A549 (cell line): ENCODE data around the gene ACVR2B.

ENCODE experiments used
- BHLHE40 ChIP-seq: IDR thresholded peaks from 2 replicates; pipeline ENCODE4 v1.6.1; 2012; ENCODE audit warnings: low read depth, low read length, inconsistent platforms
- CBX8 ChIP-seq: fragments of 200-600 bp; sonication (generic); IDR thresholded peaks from 2 replicates; pipeline ENCODE4 v1.6.1; 2016
- JUN ChIP-seq, 2 experiments: fragments of >200 bp; sonication (Bioruptor Twin); formaldehyde crosslinking; IDR thresholded peaks; 2 replicates in 1 of 2; 3 replicates in 1 of 2; pipeline ENCODE4 v1.6.1; 2016 to 2017
- POLR2A ChIP-seq: IDR thresholded peaks from 2 replicates; pipeline ENCODE4 v1.6.1; 2012; ENCODE audit warnings: mild to moderate bottlenecking, low read length
- TF ChIP-seq, protein P1 (sequence below): fragments of >200 bp; sonication (Bioruptor Twin); formaldehyde crosslinking; IDR thresholded peaks from 3 replicates; pipeline ENCODE4 v1.5.1; 2016

DNA sequence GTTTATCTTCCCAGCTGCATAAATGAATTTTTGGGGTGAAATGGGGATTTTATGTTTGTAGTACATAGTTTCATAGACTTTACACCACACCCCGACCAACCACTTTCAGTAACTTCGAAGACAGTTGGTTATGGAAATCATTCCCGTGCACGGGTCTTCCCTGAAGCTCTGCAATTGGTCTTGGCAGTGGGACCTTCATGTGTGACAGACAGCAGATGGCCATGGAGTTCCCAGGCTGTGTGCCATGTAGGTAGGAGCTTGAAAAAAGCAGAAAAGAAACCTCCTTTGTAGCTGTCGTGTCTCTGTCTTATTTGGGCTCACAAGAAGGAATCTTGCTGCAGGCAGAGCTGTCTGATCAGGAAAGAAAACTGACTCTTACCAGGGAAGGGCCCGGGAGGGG is 68.3 kb downstream of the ACVR2B start:
- TF ChIP-seq, protein P1, sequence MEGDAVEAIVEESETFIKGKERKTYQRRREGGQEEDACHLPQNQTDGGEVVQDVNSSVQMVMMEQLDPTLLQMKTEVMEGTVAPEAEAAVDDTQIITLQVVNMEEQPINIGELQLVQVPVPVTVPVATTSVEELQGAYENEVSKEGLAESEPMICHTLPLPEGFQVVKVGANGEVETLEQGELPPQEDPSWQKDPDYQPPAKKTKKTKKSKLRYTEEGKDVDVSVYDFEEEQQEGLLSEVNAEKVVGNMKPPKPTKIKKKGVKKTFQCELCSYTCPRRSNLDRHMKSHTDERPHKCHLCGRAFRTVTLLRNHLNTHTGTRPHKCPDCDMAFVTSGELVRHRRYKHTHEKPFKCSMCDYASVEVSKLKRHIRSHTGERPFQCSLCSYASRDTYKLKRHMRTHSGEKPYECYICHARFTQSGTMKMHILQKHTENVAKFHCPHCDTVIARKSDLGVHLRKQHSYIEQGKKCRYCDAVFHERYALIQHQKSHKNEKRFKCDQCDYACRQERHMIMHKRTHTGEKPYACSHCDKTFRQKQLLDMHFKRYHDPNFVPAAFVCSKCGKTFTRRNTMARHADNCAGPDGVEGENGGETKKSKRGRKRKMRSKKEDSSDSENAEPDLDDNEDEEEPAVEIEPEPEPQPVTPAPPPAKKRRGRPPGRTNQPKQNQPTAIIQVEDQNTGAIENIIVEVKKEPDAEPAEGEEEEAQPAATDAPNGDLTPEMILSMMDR: no peak
- TF ChIP-seq BHLHE40: no peak
- no peak for TF ChIP-seq JUN (IDR thresholded peaks at IDR 0.05)
- TF ChIP-seq CBX8: no peak
- no peak for TF ChIP-seq POLR2A
